Glutamatergic neuron (in vitro differentiated cells): Measurements from ENCODE around the gene KRTAP5-7. TPM values are rescaled to one million over a fixed set of nuclear protein-coding genes. Genes with fewer than 3 reads are reported as not detected.
"Not testable (repeated sequence)": the region's sequence is repeated elsewhere in the genome, so short reads cannot be mapped to it uniquely, and the experiment has no call there.

Experiments used
- DNase-seq: peaks from one replicate; pipeline ENCODE4 v3.0.0; 2022
- H3K27ac Mint-ChIP-seq: one replicate; pipeline ENCODE4 v1.8.0; 2020; ENCODE audit warnings: mild to moderate bottlenecking, mixed read lengths, inconsistent platforms; ENCODE audit not compliant: unreplicated experiment
- H3K27me3 Mint-ChIP-seq: one replicate; pipeline ENCODE4 v1.8.0; 2020; ENCODE audit warnings: mild to moderate bottlenecking, moderate library complexity, mixed read lengths, inconsistent platforms; ENCODE audit not compliant: unreplicated experiment
- H3K36me3 Mint-ChIP-seq: one replicate; pipeline ENCODE4 v1.8.0; 2020; ENCODE audit warnings: mild to moderate bottlenecking, mixed read lengths, inconsistent platforms; ENCODE audit not compliant: unreplicated experiment
- H3K4me1 Mint-ChIP-seq: one replicate; pipeline ENCODE4 v1.8.0; 2020; ENCODE audit warnings: mild to moderate bottlenecking, low read depth, mixed read lengths, inconsistent platforms; ENCODE audit not compliant: unreplicated experiment
- H3K4me3 Mint-ChIP-seq: one replicate; pipeline ENCODE4 v1.8.0; 2020; ENCODE audit warnings: mild to moderate bottlenecking, mixed read lengths, inconsistent platforms; ENCODE audit not compliant: unreplicated experiment
- H3K9me3 Mint-ChIP-seq: one replicate; pipeline ENCODE4 v1.8.0; 2020; ENCODE audit warnings: mild to moderate bottlenecking, moderate library complexity, mixed read lengths, inconsistent platforms; ENCODE audit not compliant: unreplicated experiment
- CTCF ChIP-seq: fragments of 200-600 bp; sonication (generic); IDR thresholded peaks from one replicate; pipeline ENCODE4 v1.5.0; 2021; ENCODE audit not compliant: partially characterized antibody, unreplicated experiment
- long read RNA-seq: library from polyadenylated mRNA; unstranded; transcript quantifications from one replicate; pipeline ENCODE4 v2.0.0, GENCODE V29; 2020; ENCODE audit not compliant: unreplicated experiment
- total RNA-seq: library from RNA; stranded (reverse); fragmentation: NEBNext Ultra II Directional; extraction: Animal tissue kit (Norgen Biotek cat#: 25700); gene quantifications from one replicate; pipeline ENCODE4 v1.2.1, GENCODE V29; 2021; ENCODE audit not compliant: unreplicated experiment

The KRTAP5-7 gene
- total RNA-seq = not detected
- long read RNA-seq = 0 reads

GRCh38 chr11:71526796-71527575 is at the start of gene KRTAP5-7:
TSS of gene KRTAP5-7 (plus strand) at chr11:71527267. CDS start at chr11:71527301, 34 bp downstream.
- DNase-seq, H3K4me1 Mint-ChIP-seq: not testable (repeated sequence)

GRCh38 chr11:71477641-71478527 is 49.2 kb upstream of the KRTAP5-7 start:
- Mint-ChIP-seq H3K4me1 (peaks cover 3% of the 10 kb centered on the region), H3K4me3 (no peak overlapping the region), H3K36me3 (peaks cover 16% of the 10 kb centered on the region), H3K9me3 (peaks cover 1% of the 10 kb centered on the region), H3K27me3 (no peaks in the 10 kb centered on the region), H3K27ac (no peak overlapping the region)
- no peak for DNase-seq
- no peak for TF ChIP-seq CTCF

More at GRCh38 chr11:71526796-71527575, at the start of gene KRTAP5-7:
- peaks cover 10% of the 10 kb centered on the region for H3K36me3 Mint-ChIP-seq
- not testable (repeated sequence) for H3K4me3 Mint-ChIP-seq, H3K27ac Mint-ChIP-seq, H3K27me3 Mint-ChIP-seq
- H3K9me3 Mint-ChIP-seq = peaks cover 10% of the 10 kb centered on the region

- H3K9me3 Mint-ChIP-seq = peaks cover 3% of the 10 kb centered on the region
- no peak overlapping the region for H3K4me3 Mint-ChIP-seq
- TF ChIP-seq CTCF = no peak
- DNase-seq = no peak
- peaks cover 20% of the 10 kb centered on the region for H3K36me3 Mint-ChIP-seq
- H3K27me3 Mint-ChIP-seq = no peaks in the 10 kb centered on the region
- peaks cover 3% of the 10 kb centered on the region for H3K4me1 Mint-ChIP-seq
- no peak overlapping the region for H3K27ac Mint-ChIP-seq
Measured at GRCh38 chr11:71478528-71478840, 48.6 kb upstream of the KRTAP5-7 start.

- Mint-ChIP-seq H3K27ac (no peak overlapping the region), H3K4me3 (no peak overlapping the region), H3K36me3 (peaks cover 34% of the 10 kb centered on the region), H3K27me3 (peaks cover 5% of the 10 kb centered on the region), H3K4me1 (peaks cover 2% of the 10 kb centered on the region), H3K9me3 (peaks cover 3% of the 10 kb centered on the region)
- no peak for DNase-seq
- TF ChIP-seq CTCF = no peak
Measured at GRCh38 chr11:71481101-71481960, 45.7 kb upstream of the KRTAP5-7 start.

GRCh38 chr11:71482216-71482615 is 44.9 kb upstream of the KRTAP5-7 start:
- Mint-ChIP-seq H3K27me3 (peaks cover 5% of the 10 kb centered on the region), H3K4me1 (no peaks in the 10 kb centered on the region), H3K9me3 (peaks cover 5% of the 10 kb centered on the region), H3K36me3 (peaks cover 41% of the 10 kb centered on the region), H3K4me3 (no peak overlapping the region), H3K27ac (no peak overlapping the region)
- DNase-seq = no peak
- no peak for TF ChIP-seq CTCF
